Activated CD8-positive, alpha-beta memory T cell treated with anti-CD3 and anti-CD28 coated beads for 1 hour (primary cell): Measurements from ENCODE around the gene SUSD4.

Source experiments
- DNase-seq, 2 donors: peaks; one replicate each; pipeline ENCODE4 v3.0.0-alpha.2; 2020; ENCODE audit warnings: low read depth in 1 of 2; ENCODE audit errors: extremely low read depth in 1 of 2

The SUSD4 gene

DNA sequence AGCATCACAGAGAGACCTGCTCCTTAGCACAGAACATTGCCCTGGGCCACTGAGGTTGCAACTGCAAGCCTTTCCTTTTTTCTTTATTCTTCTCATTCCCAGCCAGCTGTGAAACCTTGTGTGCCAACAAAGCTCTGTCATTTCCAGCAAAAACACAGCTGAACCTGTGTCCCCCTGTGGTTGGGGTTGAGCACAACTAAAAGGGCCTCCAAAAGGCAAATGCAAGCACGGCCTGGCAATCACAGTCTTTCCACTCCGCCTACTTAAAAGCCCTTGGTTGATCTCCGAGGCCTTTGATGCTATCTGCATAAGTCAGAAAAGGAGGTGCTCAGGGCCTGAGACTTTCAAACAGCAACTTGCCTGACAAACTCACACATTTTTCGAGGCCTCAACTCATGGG lies 32.7 kb downstream of the SUSD4 start:
- no peak for DNase-seq

GRCh38 chr1:223330466-223330865 lies 33.5 kb downstream of the SUSD4 start:
- DNase-seq: no peak

GRCh38 chr1:223329664-223330415 lies 34.1 kb downstream of the SUSD4 start:
- no peak for DNase-seq

DNA sequence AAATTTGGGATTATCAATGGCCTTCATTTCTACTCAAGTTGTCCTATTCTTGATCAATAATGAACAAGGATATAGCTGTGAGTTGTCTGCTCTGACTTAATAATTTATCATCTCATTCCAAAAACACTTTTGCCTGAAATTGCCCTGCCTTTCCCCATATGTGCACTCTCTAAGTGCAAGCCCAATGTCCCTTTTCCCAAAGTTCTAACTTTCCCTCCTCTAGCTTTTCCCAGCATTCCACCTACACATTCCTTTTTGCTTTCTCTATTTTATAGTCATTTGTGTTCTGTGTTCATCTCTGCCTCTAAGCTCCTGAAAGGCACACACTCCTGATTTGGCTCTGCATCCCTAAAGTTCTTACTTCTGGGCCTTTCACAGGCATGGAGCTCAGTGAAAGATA lies 34.7 kb downstream of the SUSD4 start:
- DNase-seq: no peak

- DNase-seq: no peak
These were observed 35.4 kb downstream of the SUSD4 start for GRCh38 chr1:223328566-223328965.

DNA sequence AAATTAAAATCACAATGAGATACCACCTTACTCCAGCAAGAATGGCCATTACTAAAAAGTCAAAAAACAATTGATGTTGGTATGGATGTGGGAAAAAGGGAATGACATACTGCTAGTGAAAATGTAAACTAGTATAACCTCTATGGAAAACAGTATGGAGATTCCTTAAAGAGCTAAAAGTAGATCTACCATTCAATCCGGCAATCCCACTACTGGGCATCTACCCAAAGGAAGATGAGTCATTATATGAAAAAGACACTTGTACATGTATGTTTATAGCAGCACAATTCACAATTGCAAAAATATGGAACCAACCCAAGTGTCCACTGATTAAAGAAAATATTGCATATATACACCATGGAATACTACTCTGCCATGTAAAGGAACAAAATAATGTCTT lies 37.2 kb downstream of the SUSD4 start:
- DNase-seq: no peak

DNA sequence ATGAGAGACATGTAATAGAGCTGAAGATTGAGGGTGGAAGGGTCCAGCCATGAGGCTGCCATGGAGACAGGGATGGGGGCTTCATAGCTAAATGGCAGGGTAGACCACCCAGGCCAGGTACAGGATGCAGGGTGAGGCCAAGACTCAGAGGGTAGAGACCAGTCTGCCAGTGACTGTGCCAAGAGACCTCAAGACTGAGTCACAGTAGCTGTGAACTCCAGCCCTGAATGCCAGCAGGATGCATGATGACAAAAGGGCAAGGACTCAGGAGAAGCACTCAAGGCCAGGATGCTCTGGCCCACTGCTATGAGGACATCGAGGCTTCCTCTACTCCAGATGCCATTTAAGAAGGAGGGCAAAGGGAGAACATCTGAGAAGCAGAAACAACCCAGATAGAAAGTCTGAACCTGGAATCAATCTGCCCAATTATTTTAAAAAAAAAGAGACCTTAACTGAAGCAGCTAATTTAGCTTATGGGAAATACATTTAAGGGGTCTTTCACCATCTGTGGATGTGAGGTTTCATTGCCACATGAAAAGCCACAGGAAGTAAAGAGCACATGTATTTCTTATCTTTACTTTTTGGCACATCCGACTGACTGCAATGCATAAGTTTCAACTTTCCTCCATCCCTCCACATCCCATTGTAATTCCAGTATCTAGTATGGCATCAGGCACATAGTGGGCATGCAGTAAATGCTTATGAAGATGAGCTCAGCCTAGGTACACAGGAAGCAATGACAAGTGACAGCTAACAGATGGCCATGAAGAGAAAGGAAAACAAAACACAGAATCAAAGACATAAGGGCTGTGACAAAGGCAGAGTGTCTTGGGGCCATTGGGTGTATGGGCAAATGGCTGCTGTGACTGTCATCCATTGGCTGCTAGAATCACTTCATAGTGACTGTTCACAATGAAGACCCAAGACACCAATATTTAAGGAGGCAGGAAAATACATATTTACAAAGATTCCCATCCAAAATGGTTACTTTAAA lies 40.2 kb downstream of the SUSD4 start:
- no peak for DNase-seq

- DNase-seq: no peak
These were observed 41.1 kb downstream of the SUSD4 start for GRCh38 chr1:223322868-223323267.

DNA sequence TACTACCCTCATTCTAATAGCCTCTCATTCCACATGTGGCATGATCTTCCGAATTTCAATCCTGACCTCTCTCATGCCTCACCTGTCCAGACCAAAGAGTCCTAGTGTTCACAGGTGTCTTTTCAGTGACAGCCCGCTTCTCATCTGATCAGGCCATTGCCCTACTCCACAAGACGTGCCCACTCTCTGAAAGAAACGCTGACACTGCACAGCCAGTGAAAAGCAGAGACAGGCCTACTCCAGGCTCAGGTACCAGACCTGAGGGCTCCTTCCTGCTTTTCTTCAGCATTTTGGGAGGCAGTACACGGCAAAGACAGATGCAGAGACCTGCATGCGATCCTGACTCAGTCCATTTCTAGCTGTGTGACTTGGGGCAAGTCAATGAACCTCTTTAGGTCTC lies 43.0 kb downstream of the SUSD4 start:
- DNase-seq: no peak

DNA sequence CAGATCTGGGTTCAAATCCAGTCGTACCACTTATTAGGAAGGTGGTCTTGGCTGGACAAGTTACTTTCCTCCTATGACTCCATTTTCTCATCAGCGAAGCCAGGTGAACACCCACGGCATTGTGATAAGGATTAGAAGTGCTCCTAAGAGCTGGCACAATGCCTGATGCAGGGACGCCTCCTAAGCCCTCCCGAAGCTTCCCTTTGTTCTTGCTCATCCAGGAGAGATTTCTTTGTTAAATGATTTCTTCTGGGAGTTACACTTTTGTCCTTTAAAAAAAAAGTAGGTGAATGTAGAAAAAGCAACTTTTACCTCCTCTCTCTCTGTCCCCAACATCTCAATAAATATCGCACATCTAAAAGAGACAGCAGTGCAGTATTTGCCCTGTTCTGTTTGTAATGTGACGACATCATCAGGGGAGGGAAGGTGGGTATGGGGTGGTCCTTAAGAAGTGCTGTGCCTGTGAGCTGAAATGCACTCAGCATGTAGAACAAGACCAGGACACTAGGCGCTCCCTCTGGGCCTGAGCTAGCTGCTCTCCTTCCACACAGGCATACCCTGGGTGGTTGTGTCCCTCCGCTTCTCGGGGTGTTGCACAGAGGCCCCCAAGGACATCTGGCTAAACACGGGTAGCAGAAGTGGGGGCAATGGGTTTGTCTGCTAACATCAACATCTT lies 43.9 kb downstream of the SUSD4 start:
- DNase-seq: no peak

GRCh38 chr1:223319398-223319797 lies 44.6 kb downstream of the SUSD4 start:
- no peak for DNase-seq

GRCh38 chr1:223316082-223316481 lies 47.9 kb downstream of the SUSD4 start:
- DNase-seq: no peak

DNA sequence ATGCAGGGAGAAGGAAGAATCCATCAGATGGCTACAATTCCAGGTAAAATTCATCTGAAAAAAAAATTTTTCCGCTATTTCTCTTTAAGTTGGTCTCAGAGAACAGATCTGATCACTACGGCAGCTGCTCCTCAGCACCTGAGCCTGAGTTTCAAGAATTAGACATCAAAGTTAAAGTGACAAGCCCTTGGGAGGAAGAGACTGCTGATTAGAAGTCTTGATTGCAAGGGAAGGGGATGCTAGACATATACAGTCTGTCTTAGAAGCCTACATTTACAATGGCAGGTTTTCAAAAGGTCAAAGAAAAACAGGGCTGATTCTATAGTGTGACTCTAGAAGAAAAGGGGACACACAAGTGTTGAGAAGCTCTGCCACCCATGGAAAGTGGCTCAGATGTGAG lies 48.3 kb downstream of the SUSD4 start:
- no peak for DNase-seq

DNA sequence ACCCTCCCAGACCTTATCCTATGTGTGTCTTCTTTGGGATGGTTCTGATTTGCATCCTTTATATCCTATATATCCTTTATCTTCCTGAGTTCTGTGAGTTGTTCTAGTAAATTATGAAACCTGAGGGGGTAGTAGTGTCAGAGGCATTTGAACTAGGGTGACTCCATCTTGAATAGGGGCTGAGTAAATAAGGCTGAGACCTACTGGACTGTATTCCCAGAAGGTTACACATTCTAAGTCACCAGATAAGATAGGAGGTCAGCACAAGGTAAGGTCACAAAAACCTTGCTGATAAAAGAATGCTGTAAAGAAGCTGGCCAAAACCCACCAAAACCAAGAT lies 50.6 kb downstream of the SUSD4 start:
- DNase-seq: no peak

- no peak for DNase-seq
These were observed 51.1 kb downstream of the SUSD4 start for GRCh38 chr1:223312705-223313414.

- no peak for DNase-seq
These were observed 51.7 kb downstream of the SUSD4 start for GRCh38 chr1:223312273-223312672.

- no peak for DNase-seq
These were observed 52.1 kb downstream of the SUSD4 start for GRCh38 chr1:223311826-223312225.

GRCh38 chr1:223308136-223308535 lies 55.8 kb downstream of the SUSD4 start:
- DNase-seq: no peak

DNA sequence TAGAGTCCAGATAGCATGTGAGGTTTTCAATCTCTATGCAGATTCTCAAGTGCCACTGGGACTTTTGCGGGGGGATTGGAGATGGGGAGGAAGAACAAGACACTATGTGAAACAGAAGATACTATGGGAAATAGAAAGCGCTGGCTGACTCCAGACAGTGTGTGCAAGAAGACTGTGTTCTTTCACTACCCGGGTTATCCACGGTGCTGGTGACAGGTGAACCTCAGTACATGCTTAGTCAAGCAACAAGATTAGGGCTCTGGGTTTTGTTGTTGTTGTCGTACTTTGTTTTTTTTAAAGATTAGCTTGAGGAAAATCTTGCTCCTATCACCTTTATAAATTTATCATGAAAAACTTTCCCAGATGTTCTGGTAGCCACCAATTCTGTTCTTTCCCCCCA lies 56.4 kb downstream of the SUSD4 start:
- no peak for DNase-seq

GRCh38 chr1:223304931-223305330 lies 59.0 kb downstream of the SUSD4 start:
- DNase-seq: no peak

GRCh38 chr1:223301371-223301770 lies 62.6 kb downstream of the SUSD4 start:
- no peak for DNase-seq
